ENCODE results near the gene NPHS1. TPM values are rescaled to one million over a fixed set of nuclear protein-coding genes. Genes with fewer than 3 reads are reported as not detected.

NPHS1 gene
- total and polyA plus RNA-seq, 3 donors from 2014 or later: 1.8 to 3.8 (median 2.7) TPM

DNA sequence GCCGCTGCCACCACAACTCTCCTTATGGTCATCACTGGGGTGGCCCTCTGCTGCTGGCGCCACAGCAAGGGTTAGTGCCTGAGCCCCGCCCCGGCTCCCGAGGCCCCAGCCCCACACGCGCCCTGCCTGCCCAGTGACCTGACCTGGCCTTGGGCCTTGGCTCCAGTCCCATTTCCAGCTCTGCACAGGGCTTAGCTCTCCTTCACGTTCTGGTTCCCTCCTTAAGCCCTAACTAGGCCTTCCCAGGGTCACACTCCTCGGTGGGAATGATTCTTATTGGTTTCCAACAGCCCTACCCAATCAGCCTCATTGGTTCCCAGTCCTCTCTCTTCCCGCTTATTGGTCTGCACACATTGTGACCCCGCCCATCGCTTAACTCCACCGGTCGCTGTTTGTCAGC is 10.2 kb upstream of the NPHS1 start:
- 50 to 59% methylated on average over 14 of the region's 14 CpGs for WGBS, 2 donors
- no peak for TF ChIP-seq POLR2A (IDR thresholded peaks at IDR 0.05)
- TF ChIP-seq, protein P1, sequence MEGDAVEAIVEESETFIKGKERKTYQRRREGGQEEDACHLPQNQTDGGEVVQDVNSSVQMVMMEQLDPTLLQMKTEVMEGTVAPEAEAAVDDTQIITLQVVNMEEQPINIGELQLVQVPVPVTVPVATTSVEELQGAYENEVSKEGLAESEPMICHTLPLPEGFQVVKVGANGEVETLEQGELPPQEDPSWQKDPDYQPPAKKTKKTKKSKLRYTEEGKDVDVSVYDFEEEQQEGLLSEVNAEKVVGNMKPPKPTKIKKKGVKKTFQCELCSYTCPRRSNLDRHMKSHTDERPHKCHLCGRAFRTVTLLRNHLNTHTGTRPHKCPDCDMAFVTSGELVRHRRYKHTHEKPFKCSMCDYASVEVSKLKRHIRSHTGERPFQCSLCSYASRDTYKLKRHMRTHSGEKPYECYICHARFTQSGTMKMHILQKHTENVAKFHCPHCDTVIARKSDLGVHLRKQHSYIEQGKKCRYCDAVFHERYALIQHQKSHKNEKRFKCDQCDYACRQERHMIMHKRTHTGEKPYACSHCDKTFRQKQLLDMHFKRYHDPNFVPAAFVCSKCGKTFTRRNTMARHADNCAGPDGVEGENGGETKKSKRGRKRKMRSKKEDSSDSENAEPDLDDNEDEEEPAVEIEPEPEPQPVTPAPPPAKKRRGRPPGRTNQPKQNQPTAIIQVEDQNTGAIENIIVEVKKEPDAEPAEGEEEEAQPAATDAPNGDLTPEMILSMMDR (IDR thresholded peaks at IDR 0.05): no peak
- DNase-seq: peak; percentile 44
- H3K27me3 ChIP-seq: no peaks in the 10 kb centered on the region
- no peaks in the 10 kb centered on the region for H3K36me3 ChIP-seq (ENCODE audit: low read depth, missing control alignments)
- no peaks in the 10 kb centered on the region for H3K4me1 ChIP-seq
- no peak overlapping the region for H3K4me3 ChIP-seq
- H3K27ac ChIP-seq: no peak overlapping the region
- intact Hi-C loops (cut with DNase I; ENCODE audit: low total_unique reads): no loop called here
- H3K9me3 ChIP-seq: no peaks in the 10 kb centered on the region

DNA sequence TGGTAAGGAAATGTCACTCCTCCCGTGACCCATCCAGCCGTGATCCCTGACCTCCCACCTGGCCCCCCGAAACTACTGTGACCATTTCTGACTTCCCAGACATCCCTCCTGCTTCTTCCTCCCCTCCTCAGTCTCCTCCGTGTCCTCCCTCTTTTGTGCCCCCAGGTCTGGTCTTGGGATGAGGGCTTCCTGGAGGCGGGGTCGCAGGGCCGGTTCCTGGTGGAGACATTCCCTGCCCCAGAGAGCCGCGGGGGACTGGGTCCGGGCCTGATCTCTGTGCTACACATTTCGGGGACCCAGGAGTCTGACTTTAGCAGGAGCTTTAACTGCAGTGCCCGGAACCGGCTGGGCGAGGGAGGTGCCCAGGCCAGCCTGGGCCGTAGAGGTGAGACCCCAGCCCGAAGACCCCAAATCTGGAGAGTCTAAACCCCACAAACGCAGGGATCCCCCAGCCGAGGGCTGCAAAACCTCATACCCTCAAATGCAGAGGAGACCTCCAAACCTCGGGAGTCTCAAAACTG is 9.4 kb upstream of the NPHS1 start:
- Histone ChIP-seq H3K4me1 (peaks cover under 1% of the 10 kb centered on the region), H3K4me3 (no peak overlapping the region), H3K27me3 (no peaks in the 10 kb centered on the region), H3K9me3 (no peaks in the 10 kb centered on the region), H3K27ac (no peak overlapping the region), H3K36me3 (ENCODE audit: low read depth, missing control alignments) (no peaks in the 10 kb centered on the region)
- no peak for DNase-seq
- intact Hi-C loops (cut with DNase I; ENCODE audit: low total_unique reads): no loop called here
- 40 to 47% methylated on average over 16 to 19 of the region's 19 CpGs for WGBS, 2 donors
- TF ChIP-seq, protein P1 (IDR thresholded peaks at IDR 0.05): no peak
- TF ChIP-seq POLR2A (IDR thresholded peaks at IDR 0.05): no peak

DNA sequence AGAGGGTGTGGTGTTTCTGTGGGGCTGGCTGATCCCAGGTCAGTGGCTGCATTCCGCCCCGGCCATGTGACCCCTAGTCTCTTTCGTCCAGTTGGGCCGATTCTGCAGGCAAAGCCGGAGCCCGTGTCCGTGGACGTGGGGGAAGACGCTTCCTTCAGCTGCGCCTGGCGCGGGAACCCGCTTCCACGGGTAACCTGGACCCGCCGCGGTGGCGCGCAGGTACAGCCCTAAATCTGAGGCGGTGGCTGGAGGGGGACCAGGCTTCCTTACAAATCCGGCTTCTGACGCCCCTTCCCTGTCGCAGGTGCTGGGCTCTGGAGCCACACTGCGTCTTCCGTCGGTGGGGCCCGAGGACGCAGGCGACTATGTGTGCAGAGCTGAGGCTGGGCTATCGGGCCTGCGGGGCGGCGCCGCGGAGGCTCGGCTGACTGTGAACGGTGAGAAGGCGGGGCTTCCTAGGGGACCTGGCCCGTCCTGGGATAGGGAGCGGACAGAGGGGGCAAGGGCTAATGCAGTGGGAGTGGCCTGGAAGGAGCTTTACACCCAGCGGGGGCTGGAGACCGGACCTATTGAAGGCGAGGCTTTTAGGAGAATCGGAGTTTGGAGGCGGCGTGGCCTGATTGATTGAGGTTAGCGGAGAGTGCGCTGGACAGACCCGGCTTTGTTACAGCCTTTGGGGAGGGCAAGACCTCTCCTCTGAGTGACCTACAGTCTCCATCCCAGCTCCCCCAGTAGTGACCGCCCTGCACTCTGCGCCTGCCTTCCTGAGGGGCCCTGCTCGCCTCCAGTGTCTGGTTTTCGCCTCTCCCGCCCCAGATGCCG is 8.7 kb upstream of the NPHS1 start:
- H3K27me3 ChIP-seq: no peaks in the 10 kb centered on the region
- no peak overlapping the region for H3K27ac ChIP-seq
- H3K4me1 ChIP-seq: peaks cover 3% of the 10 kb centered on the region
- no peaks in the 10 kb centered on the region for H3K36me3 ChIP-seq (ENCODE audit: low read depth, missing control alignments)
- peak overlapping the region in 1 of 2 donors; percentile 4 for H3K4me3 ChIP-seq
- H3K9me3 ChIP-seq: no peaks in the 10 kb centered on the region
- TF ChIP-seq, protein P1 (IDR thresholded peaks at IDR 0.05): no peak
- TF ChIP-seq POLR2A (IDR thresholded peaks at IDR 0.05): no peak
- DNase-seq: no peak
- 6 to 10% methylated on average over 51 to 54 of the region's 55 CpGs for WGBS, 2 donors
- intact Hi-C loops (cut with DNase I; ENCODE audit: low total_unique reads): no loop called here

DNA sequence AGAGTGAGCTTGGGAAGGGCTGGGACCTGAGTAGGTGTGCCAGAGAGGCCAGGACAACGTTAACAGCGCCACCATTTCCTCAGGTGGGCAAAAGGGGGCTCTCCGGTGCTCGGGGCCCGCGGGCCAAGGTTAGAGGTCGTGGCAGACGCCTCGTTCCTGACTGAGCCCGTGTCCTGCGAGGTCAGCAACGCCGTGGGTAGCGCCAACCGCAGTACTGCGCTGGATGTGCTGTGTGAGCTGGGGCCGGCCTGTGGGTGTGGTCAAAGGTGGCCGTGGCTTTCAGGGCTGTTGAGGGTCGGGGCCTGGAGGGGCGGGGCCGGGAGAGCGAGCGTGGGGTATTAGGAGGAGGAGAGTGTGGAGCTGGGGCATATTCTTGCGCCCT is 8.1 kb upstream of the NPHS1 start:
- Histone ChIP-seq H3K36me3 (ENCODE audit: low read depth, missing control alignments) (no peaks in the 10 kb centered on the region), H3K9me3 (no peaks in the 10 kb centered on the region), H3K27me3 (no peaks in the 10 kb centered on the region), H3K4me3 (no peak overlapping the region), H3K4me1 (peaks cover 3% of the 10 kb centered on the region), H3K27ac (no peak overlapping the region)
- intact Hi-C loops (cut with DNase I; ENCODE audit: low total_unique reads): no loop called here
- no peak for TF ChIP-seq POLR2A (IDR thresholded peaks at IDR 0.05)
- TF ChIP-seq, protein P1 (IDR thresholded peaks at IDR 0.05): no peak
- no peak for DNase-seq
- 8 to 17% methylated on average over 8 to 24 of the region's 24 CpGs for WGBS, 2 donors

Measured in testis (tissue), 3 donors.